Karpas-422 (cell line): Measurements from ENCODE around the gene KATNAL1. TPM values are rescaled to one million over a fixed set of nuclear protein-coding genes. Genes with fewer than 3 reads are reported as not detected.

Experiments used
- DNase-seq: peaks from one replicate; pipeline ENCODE4 v3.0.0-alpha.2; 2015
- H2AFZ ChIP-seq: fragments of 200-600 bp; sonication (generic); 2 replicates; pipeline ENCODE4 v1.6.1; 2014; ENCODE audit warnings: antibody characterized with exemption, low read length, mixed read lengths
- H3K27ac ChIP-seq: fragments of 200-600 bp; sonication (generic); 2 replicates; pipeline ENCODE4 v1.5.1; 2014; ENCODE audit warnings: mild to moderate bottlenecking, low read length, moderate library complexity
- H3K27me3 ChIP-seq: fragments of 200-600 bp; sonication (generic); 2 replicates; pipeline ENCODE4 v1.6.1; 2014; ENCODE audit warnings: low read length, mixed read lengths
- H3K36me3 ChIP-seq: fragments of 200-600 bp; sonication (generic); 2 replicates; pipeline ENCODE4 v1.6.1; 2014; ENCODE audit warnings: low read length, mixed read lengths; ENCODE audit not compliant: insufficient read depth
- H3K4me1 ChIP-seq: fragments of 200-600 bp; sonication (generic); 2 replicates; pipeline ENCODE4 v1.6.1; 2014; ENCODE audit warnings: mild to moderate bottlenecking, low read length, mixed read lengths
- H3K4me2 ChIP-seq: fragments of 200-600 bp; sonication (generic); 2 replicates; pipeline ENCODE4 v1.6.1; 2014; ENCODE audit warnings: low read length, low read depth, mild to moderate bottlenecking; ENCODE audit not compliant: poor library complexity, severe bottlenecking
- H3K4me3 ChIP-seq: fragments of 200-600 bp; sonication (generic); 2 replicates; pipeline ENCODE4 v1.5.1; 2014; ENCODE audit warnings: mild to moderate bottlenecking, antibody characterized with exemption, low read length, mixed read lengths
- H3K79me2 ChIP-seq: fragments of 200-600 bp; sonication (generic); 2 replicates; pipeline ENCODE4 v1.6.1; 2014; ENCODE audit warnings: mild to moderate bottlenecking, low read length, mixed read lengths
- H3K9ac ChIP-seq: fragments of 200-600 bp; sonication (generic); 2 replicates; pipeline ENCODE4 v1.6.0; 2014; ENCODE audit warnings: low read length
- H3K9me2 ChIP-seq: fragments of 200-600 bp; sonication (generic), shearing (Covaris generic); replicated peaks from 2 replicates; pipeline ENCODE4 v1.6.0; 2014; ENCODE audit warnings: mild to moderate bottlenecking, low read length, moderate library complexity; ENCODE audit not compliant: insufficient read depth
- H3K9me3 ChIP-seq: fragments of 300-700, 200-600 bp; sonication (generic); 2 replicates; pipeline ENCODE4 v1.6.1; 2014; ENCODE audit warnings: low read length, mixed read lengths
- H4K20me1 ChIP-seq: fragments of 200-600 bp; sonication (generic); 2 replicates; pipeline ENCODE4 v1.6.1; 2014; ENCODE audit warnings: mild to moderate bottlenecking, antibody characterized with exemption, low read length, low read depth; ENCODE audit not compliant: insufficient read depth
- total RNA-seq: library from RNA; depleted of rRNA; stranded (reverse); fragments of >200 nt; shearing (Covaris generic); gene quantifications from 2 replicates; pipeline ENCODE4 v1.2.3, GENCODE V29; 2014; ENCODE audit warnings: low replicate concordance

The KATNAL1 gene
- total RNA-seq, 1 experiment from 2014 or later, result 35.6 TPM

- H3K9me2 ChIP-seq, result no peaks in the 10 kb centered on the region
- H3K4me2 ChIP-seq, result no peak overlapping the region
- H3K4me1 ChIP-seq, result peaks cover 75% of the 10 kb centered on the region
- peak overlapping the region; percentile 99 for H3K27ac ChIP-seq
- H3K79me2 ChIP-seq, result no peaks in the 10 kb centered on the region
- no peak overlapping the region for H2AFZ ChIP-seq
- no peak for DNase-seq
- no peaks in the 10 kb centered on the region for H4K20me1 ChIP-seq
- no peak overlapping the region for H3K4me3 ChIP-seq
- no peak overlapping the region for H3K9ac ChIP-seq
- H3K9me3 ChIP-seq, result no peaks in the 10 kb centered on the region
- no peaks in the 10 kb centered on the region for H3K27me3 ChIP-seq
- peaks cover 2% of the 10 kb centered on the region for H3K36me3 ChIP-seq
These were observed 31.0 kb upstream of the KATNAL1 start for GRCh38 chr13:30338331-30338851.

GRCh38 chr13:30337061-30337610, 29.8 kb upstream of the KATNAL1 start:
- H3K79me2 ChIP-seq, result no peaks in the 10 kb centered on the region
- no peaks in the 10 kb centered on the region for H3K9me3 ChIP-seq
- no peaks in the 10 kb centered on the region for H4K20me1 ChIP-seq
- H3K9ac ChIP-seq, result peak overlapping the region; percentile 52
- H3K4me1 ChIP-seq, result peaks cover 86% of the 10 kb centered on the region
- H2AFZ ChIP-seq, result no peak overlapping the region
- H3K9me2 ChIP-seq, result no peaks in the 10 kb centered on the region
- no peak for DNase-seq
- H3K27ac ChIP-seq, result peak overlapping the region; percentile 99
- H3K36me3 ChIP-seq, result peaks cover under 1% of the 10 kb centered on the region
- peak overlapping the region; percentile 64 for H3K4me2 ChIP-seq
- H3K27me3 ChIP-seq, result no peaks in the 10 kb centered on the region
- H3K4me3 ChIP-seq, result peak overlapping the region; percentile 14; the same call in 1 of the 2 replicates

- Histone ChIP-seq H3K9ac (peak overlapping the region; percentile 76), H3K4me2 (peak overlapping the region; percentile 78), H3K9me3 (no peaks in the 10 kb centered on the region), H4K20me1 (no peaks in the 10 kb centered on the region), H3K27ac (peak overlapping the region; percentile 99), H3K27me3 (no peaks in the 10 kb centered on the region), H3K4me3 (peak overlapping the region; percentile 46), H3K79me2 (no peaks in the 10 kb centered on the region), H2AFZ (no peak overlapping the region), H3K4me1 (peaks cover 91% of the 10 kb centered on the region), H3K9me2 (no peaks in the 10 kb centered on the region), H3K36me3 (no peaks in the 10 kb centered on the region; the same call in 1 of the 2 replicates)
- peak; percentile 93 for DNase-seq
These were observed 27.5 kb upstream of the KATNAL1 start for GRCh38 chr13:30334663-30335386.

- Histone ChIP-seq H3K4me3 (peak overlapping the region; percentile 46), H4K20me1 (no peaks in the 10 kb centered on the region), H3K9me2 (no peaks in the 10 kb centered on the region), H3K27ac (peak overlapping the region; percentile 99), H3K4me2 (peak overlapping the region; percentile 78), H3K27me3 (no peaks in the 10 kb centered on the region), H2AFZ (no peak overlapping the region), H3K9ac (peak overlapping the region; percentile 76), H3K4me1 (peaks cover 95% of the 10 kb centered on the region), H3K79me2 (no peaks in the 10 kb centered on the region), H3K36me3 (no peaks in the 10 kb centered on the region), H3K9me3 (no peaks in the 10 kb centered on the region)
- DNase-seq, result peak; percentile 96
These were observed 26.3 kb upstream of the KATNAL1 start for GRCh38 chr13:30333616-30334015.

- H3K27me3 ChIP-seq, result no peaks in the 10 kb centered on the region
- H4K20me1 ChIP-seq, result no peaks in the 10 kb centered on the region
- H3K9ac ChIP-seq, result peak overlapping the region; percentile 76
- peaks cover 94% of the 10 kb centered on the region for H3K4me1 ChIP-seq
- H3K9me2 ChIP-seq, result no peaks in the 10 kb centered on the region
- no peaks in the 10 kb centered on the region for H3K9me3 ChIP-seq
- peak overlapping the region; percentile 99 for H3K27ac ChIP-seq
- H3K36me3 ChIP-seq, result no peaks in the 10 kb centered on the region
- H3K4me3 ChIP-seq, result peak overlapping the region; percentile 46; the same call in 1 of the 2 replicates
- no peak overlapping the region for H2AFZ ChIP-seq
- peak overlapping the region; percentile 78 for H3K4me2 ChIP-seq
- no peaks in the 10 kb centered on the region for H3K79me2 ChIP-seq
- DNase-seq, result peak; percentile 94
These were observed 25.2 kb upstream of the KATNAL1 start for GRCh38 chr13:30332456-30333143.

GRCh38 chr13:30331331-30331771, 24.0 kb upstream of the KATNAL1 start:
- peak overlapping the region; percentile 62 for H3K9ac ChIP-seq
- peak overlapping the region; percentile 99 for H3K27ac ChIP-seq
- no peaks in the 10 kb centered on the region for H4K20me1 ChIP-seq
- H3K4me1 ChIP-seq, result peaks cover 92% of the 10 kb centered on the region
- H2AFZ ChIP-seq, result peak overlapping the region; percentile 17; the same call in 1 of the 2 replicates
- H3K79me2 ChIP-seq, result no peaks in the 10 kb centered on the region
- no peaks in the 10 kb centered on the region for H3K9me2 ChIP-seq
- peak overlapping the region; percentile 78 for H3K4me2 ChIP-seq
- no peak overlapping the region; the same call in 1 of the 2 replicates for H3K4me3 ChIP-seq
- H3K36me3 ChIP-seq, result no peaks in the 10 kb centered on the region
- H3K9me3 ChIP-seq, result no peaks in the 10 kb centered on the region
- no peaks in the 10 kb centered on the region for H3K27me3 ChIP-seq
- DNase-seq, result peak; percentile 67

GRCh38 chr13:30329009-30329585, 21.7 kb upstream of the KATNAL1 start:
- H3K27me3 ChIP-seq, result no peaks in the 10 kb centered on the region
- no peaks in the 10 kb centered on the region for H4K20me1 ChIP-seq
- peak overlapping the region; percentile 19 for H3K27ac ChIP-seq
- no peaks in the 10 kb centered on the region for H3K79me2 ChIP-seq
- peak overlapping the region; percentile 22 for H3K4me2 ChIP-seq
- H3K9me3 ChIP-seq, result no peaks in the 10 kb centered on the region
- no peak overlapping the region for H2AFZ ChIP-seq
- no peak overlapping the region for H3K9ac ChIP-seq
- H3K4me3 ChIP-seq, result no peak overlapping the region
- H3K9me2 ChIP-seq, result no peaks in the 10 kb centered on the region
- no peaks in the 10 kb centered on the region; the same call in 1 of the 2 replicates for H3K36me3 ChIP-seq
- H3K4me1 ChIP-seq, result peaks cover 74% of the 10 kb centered on the region
- DNase-seq, result no peak
